DMS79 (cell line): ENCODE data around the gene ELP5.

Source experiments
- DNase-seq: peaks from one replicate; lab custom pipeline; 2025; lab: John Stamatoyannopoulos, UW

The ELP5 gene

DNA sequence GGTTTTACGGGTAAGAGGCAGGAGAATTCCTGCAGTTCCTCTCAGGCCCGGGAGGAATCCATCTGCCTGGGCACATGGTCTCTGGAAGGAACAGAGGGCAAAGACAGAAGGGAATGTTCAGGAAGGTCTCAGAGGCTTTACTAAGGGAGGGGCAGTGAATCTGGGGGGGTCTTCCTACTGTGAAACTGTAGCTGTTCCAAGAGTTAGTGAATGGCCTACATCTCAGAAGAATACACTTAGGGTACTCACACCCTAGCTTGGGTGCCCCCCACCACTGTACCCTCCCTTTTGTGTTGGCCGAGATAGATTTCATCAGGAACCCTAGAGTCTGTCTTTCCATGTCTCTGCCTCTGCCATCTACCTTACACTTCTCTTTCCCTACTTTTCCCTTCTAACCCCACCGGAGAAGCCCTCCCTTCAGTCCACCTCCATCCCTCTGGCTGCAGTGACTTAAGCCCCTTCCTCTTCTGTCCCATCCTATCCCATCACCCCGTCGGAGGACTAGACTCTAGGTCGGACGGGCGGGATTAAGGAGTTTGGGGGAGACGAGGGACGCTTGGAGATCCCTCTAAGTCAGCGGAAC is 32.7 kb upstream of the ELP5 start:
- no peak for DNase-seq

DNA sequence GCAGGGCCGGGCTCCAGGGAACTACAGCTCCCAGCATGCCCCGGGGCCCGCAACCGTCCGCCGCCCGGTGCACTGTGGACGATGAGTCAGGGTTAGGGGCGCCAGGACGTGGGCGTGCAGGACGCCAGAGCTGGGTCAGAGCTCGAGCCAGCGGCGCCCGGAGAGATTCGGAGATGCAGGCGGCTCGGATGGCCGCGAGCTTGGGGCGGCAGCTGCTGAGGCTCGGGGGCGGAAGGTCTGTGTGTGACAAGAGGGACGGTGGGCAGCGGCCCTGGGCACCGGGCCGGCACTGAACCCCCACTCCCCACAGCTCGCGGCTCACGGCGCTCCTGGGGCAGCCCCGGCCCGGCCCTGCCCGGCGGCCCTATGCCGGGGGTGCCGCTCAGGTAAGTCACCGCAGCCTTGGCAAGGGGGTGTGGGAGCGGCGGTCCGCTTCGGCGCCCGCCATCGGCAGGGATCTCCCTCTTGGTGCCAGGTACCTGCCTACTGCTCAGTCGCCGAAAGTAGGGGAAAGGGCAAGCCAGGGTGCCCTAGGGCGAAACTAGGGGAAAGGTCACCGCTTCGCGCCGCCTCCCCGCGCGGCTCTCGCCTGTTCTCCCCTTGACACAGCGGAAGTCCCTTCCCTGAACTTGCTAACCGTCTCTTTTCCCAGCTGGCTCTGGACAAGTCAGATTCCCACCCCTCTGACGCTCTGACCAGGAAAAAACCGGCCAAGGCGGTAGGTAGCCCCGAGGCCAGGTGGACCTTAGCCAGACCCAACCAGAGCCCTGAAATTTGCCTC is 32.0 kb upstream of the ELP5 start, which contains the start of the genes ACADVL and DLG4:
ACADVL (plus strand) TSS at position 127 of the 781 bp plus-strand sequence; CDS start at position 174, 47 bp downstream.
DLG4 (minus strand) TSS at position 25 of the 781 bp plus-strand sequence.
- DNase-seq, result peak; percentile 44

DNA sequence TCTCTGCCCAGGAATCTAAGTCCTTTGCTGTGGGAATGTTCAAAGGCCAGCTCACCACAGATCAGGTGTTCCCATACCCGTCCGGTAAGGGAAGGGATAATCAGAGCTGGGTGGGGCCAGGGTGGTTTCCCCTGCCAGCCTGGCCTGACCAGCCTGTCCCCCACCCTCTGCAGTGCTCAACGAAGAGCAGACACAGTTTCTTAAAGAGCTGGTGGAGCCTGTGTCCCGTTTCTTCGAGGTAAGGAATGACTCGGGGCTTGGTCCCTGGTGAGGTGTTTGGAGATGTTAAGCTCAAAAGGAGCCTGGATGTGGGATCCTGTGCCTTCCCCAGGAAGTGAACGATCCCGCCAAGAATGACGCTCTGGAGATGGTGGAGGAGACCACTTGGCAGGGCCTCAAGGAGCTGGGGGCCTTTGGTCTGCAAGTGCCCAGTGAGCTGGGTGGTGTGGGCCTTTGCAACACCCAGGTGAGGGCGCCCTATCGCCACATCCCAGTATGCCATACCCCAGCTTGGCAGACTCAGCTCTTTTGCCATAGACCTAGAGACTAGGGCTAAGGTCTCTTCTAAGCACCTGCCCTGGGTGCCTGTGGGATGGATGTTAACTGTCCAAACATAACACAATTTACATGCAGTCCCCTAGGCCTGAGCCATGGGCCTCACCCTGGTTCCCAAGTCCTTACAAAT is 31.3 kb upstream of the ELP5 start:
- peak; percentile 46 for DNase-seq

DNA sequence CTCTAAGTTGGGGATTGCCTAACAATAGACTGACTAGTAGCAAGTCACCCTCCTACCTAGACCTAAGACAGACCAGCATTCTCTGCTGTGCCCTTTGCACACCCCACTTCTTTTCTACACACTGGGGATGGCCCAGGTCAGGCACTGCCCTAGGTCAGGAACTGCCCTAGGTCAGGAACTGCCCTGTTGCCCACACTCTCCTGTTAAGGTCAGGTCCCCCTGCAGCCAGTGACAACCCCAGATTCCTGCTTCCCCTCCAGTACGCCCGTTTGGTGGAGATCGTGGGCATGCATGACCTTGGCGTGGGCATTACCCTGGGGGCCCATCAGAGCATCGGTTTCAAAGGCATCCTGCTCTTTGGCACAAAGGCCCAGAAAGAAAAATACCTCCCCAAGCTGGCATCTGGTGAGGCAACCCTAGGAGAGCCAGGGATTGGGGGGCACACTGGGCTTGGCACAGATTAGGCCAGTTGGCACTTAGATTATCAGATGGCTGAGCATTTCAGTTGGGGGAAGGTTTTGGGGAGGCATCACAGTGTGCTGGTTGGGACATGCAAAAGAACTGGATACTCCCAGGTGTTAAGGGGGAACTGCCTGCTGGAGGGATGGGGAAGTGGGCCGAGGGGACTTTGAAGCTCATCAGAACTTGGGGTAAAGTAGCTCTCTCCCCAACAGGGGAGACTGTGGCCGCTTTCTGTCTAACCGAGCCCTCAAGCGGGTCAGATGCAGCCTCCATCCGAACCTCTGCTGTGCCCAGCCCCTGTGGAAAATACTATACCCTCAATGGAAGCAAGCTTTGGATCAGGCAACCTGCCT is 30.5 kb upstream of the ELP5 start:
- DNase-seq, result no peak

DNA sequence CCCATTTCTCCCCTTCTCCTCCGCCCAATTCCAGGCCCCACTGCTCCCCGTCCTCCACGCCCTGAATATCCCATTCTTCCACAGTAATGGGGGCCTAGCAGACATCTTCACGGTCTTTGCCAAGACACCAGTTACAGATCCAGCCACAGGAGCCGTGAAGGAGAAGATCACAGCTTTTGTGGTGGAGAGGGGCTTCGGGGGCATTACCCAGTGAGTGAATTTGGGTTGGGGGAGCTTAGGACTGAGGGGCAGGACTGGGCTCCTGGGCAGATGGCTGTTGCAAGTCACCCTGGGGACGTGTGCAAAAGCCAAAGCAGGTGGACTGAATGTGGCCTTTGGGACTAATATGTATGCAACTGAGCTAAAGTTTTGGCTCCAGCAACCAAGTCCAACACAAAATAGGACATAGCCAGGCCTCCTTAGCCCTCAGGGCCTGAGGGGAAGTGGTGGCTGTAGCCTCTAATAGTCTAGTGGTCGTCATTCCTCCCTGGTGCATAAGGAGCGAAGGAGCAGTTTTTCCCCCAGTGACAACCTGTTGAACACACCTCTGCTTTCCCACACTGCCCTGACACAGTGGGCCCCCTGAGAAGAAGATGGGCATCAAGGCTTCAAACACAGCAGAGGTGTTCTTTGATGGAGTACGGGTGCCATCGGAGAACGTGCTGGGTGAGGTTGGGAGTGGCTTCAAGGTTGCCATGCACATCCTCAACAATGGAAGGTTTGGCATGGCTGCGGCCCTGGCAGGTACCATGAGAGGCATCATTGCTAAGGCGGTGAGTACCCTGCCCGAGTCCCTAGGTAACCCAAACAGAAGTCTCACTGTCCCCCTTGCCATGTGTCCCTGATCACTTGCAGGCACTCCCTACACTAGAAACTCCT is 29.7 kb upstream of the ELP5 start:
- no peak for DNase-seq

DNA sequence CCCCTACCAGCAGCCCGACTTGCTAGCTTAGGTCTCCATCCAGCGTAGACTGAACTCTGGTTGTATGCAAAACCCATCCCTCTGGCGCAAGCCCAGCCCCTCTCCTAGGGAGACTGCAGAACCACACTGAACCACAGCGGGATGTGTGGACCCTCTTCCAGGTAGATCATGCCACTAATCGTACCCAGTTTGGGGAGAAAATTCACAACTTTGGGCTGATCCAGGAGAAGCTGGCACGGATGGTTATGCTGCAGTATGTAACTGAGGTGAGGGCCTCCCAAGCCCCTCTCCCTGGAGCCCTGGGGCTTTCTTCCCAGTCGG is 29.1 kb upstream of the ELP5 start:
- DNase-seq, result no peak

DNA sequence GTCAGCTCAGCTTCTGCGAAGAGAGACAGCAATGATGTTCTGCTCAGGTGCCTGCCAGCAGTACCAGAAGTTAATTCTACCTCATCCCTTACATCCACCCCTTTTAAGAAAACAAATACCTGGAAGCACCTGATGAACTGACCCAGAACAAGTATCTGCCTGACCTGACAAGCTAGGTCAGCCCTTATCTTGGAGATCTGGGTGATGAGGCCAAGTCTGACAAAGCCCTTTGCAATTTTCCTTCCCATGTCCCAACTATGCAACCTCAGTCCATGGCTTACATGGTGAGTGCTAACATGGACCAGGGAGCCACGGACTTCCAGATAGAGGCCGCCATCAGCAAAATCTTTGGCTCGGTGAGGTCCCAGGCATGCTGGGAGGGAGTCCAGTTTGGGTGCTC is 28.6 kb upstream of the ELP5 start:
- no peak for DNase-seq

DNA sequence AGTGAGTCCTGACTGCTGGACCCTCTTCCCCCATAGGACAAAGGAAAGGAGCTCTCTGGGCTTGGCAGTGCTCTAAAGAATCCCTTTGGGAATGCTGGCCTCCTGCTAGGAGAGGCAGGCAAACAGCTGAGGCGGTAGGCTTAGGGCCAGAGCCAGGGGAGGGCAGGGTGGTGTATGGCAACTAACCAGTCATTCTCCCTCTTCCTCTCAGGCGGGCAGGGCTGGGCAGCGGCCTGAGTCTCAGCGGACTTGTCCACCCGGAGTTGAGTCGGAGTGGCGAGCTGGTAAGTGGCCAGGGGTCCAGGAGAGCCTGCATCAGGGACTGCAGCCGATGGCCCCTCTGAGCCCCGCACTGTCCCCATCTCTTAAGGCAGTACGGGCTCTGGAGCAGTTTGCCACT is 27.9 kb upstream of the ELP5 start:
- DNase-seq, result no peak

DNA sequence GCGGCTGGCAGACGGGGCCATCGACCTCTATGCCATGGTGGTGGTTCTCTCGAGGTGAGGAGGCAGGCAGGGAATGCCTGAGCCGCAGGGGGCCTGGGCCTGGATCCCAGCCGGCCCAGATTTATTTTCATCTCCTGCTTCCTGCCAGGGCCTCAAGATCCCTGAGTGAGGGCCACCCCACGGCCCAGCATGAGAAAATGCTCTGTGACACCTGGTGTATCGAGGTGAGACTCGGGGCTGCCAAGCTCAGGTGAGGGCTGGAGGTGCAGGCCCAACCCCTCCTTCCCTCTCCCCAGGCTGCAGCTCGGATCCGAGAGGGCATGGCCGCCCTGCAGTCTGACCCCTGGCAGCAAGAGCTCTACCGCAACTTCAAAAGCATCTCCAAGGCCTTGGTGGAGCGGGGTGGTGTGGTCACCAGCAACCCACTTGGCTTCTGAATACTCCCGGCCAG is 27.3 kb upstream of the ELP5 start:
- no peak for DNase-seq

DNA sequence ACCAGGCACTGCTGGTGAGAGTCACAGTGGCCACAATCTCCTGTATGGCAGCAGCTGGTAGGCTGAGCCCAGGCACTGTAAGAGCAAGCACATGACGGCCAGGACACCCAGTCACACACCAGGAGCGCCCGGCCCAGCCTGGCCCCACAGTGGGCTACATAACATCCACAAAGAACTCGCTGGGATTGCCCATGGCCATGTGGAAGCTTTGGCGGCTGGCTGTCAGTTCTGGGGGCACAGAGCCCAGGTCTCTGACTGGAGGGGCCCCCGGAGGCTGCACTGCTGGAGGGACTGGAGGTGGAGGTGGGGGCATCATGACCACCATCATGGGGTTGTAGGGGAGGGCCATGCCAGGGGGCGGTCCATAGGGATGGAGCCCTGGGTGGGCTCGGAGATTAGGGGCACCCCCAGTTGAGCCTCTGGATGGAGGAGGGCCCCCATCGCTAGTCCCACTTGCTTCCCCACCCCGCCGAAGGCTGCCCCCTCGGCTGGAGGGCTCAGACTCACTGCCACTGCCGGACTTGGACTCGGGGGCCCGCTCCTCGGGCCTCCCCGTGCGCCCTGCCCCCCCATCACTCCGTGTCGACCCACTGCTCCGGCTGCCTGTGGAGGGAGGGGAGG is 26.2 kb upstream of the ELP5 start:
- DNase-seq, result no peak

DNA sequence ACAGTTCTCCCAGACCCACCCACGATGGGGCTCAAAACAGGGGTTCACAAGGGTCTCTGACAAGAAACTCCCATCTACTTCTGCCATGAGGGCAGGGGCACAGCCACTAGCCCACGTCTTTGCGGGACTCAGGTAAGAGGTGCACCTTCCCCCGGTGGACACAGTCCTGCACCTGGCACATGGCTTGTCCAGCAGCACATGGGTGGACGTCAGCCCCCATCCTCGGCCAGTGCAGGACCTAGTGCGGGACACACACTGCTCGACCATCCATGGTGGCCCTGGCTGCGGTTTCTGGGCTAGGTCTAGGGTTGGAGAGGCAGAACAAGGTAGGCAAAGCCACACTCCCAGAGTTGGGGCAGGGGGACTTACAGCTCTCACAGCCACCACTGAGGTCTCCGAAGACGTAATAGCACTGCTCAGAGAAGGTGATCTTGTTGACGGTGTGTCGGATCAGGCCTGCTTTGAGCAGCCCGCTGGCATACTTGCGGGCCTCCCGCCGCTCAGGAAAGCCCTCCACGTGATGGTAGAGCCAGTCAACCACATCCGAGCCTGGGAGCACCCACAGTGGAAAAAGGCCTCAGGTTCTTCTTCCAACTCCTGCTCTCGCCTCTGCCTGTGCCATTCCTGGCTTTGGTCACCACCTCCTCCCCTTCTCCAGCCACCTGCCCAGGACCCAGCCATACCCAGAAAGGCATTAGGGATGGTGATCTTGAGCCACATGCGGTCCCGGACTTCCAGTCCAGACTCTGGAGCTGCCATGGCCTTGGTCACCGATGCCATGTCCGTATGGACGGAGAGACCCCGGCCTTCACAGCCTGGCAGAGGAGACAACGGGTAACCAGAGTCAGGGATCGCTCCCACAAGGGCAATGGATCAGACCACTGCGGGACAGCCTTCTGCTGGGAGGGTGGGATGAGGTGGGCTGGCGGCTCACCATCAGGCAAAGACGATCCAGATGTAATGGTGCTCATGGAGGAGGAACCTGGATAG is 25.0 kb upstream of the ELP5 start:
- no peak for DNase-seq

DNA sequence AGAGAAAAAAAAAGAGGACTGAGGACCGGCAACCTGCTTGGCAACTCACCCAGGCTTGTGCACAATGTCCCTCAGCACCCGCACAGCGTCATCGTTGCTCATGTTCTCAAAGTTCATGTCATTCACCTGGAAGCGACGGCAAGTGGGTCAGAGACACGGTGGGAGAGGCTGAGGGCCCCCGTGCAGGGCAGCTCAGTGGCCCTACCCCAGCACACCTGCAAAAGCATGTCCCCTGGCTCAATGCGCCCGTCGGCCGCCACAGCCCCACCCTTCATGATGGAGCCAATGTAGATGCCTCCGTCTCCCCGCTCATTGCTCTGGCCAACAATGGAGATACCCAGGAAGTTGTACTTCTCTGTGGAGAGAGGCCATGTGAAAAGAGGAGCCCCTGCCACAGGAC is 23.1 kb upstream of the ELP5 start:
- no peak for DNase-seq

DNA sequence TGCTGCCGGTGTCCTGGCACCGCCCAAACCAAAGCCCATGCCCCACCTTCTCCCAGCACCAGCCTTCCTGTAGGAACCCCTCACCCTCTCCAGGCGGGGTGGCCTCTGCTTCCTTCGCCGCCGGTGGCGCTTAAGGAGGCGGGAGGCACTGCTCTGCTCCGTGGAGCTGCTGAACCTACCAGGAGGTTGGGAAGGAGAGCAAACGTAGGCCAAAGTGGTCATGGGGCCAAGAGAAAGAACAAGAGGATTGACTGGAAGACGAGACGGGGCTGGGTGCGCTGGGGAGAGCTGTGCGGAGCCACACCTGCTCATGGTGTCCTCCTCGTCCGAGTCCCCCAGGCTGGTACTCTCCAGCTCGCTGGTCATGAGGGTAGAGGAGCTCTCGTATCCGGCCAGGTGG is 22.5 kb upstream of the ELP5 start:
- DNase-seq, result no peak

DNA sequence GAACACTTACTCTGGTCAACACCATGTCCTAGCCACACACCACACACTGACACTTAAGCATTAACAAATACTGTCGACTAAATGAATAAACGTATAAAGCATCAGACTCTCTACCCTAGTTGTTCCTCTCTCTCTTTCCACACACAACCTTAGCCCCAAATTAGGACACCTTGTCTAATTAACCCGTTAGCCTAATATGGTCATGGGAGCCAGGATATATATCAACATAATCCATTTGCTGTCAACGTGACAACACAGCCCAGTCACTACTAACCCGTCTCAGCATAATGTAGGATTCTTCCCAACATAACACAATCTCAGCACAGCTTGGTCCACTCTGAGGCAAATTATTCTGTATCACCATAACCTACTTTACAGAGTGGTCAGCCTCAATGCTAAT is 19.9 kb upstream of the ELP5 start:
- DNase-seq, result no peak

DNA sequence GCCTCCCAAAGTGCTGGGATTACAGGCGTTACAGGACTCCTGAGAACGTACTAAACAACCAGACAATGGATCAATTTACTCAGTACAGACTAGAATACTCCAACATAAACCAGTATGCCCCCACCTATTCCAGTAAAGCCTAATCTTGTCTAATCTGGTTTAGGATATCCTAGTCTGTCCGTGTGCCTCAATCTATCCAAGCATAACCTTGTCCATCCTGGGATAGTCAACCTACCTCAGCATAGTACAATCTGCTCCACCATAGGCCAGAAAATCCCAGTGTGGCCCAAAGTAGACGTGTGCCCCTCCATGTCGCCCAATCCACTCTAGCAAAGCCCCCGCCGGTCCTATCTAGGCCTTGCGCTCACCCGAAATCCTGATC is 18.3 kb upstream of the ELP5 start:
- DNase-seq, result no peak

DNA sequence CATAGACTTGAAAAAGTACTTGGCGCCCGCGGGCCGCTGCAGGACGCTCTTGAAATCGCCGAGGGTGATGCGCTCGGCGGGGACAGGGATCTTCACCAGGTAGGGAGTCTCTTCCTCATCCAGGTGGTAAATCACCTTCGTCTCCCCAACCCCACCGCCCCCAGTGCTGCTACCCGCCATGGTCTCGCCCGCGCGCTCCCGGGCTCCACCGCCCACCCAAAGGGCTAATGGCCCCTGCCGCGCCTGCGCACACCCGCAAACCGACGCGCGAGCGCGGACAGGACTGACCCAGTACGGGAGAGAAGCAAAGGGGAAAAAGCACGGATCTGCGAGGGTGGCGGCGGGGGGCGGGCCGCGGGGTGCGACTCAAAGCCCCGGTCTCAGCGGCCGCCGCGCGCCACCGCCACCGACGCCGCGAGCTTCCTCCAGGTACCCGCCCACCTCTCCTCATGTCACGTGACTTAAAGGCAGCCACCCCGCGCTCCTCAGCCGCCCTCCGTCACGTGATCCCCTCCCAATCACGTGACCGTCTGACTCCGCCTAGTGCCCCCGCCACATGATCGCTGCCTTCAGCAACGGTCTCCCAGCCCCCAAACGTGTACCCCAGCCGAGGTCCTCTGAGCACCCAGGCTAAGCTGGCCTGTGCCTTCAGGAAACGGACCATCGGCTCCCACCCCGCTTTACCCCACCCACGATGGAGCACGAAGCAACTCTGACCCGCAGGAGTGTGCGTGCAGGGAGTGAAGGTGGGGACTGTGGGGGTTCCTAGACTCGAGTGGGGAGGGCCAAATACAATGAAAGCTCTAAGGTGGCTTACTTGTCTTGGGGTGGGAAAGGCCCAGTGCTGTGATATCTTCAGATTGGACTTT is 17.7 kb upstream of the ELP5 start, which contains the start of gene DVL2:
DVL2 (minus strand) TSS at position 435 of the 869 bp plus-strand sequence; CDS start at position 180, 255 bp downstream.
- peak; percentile 86 for DNase-seq

DNA sequence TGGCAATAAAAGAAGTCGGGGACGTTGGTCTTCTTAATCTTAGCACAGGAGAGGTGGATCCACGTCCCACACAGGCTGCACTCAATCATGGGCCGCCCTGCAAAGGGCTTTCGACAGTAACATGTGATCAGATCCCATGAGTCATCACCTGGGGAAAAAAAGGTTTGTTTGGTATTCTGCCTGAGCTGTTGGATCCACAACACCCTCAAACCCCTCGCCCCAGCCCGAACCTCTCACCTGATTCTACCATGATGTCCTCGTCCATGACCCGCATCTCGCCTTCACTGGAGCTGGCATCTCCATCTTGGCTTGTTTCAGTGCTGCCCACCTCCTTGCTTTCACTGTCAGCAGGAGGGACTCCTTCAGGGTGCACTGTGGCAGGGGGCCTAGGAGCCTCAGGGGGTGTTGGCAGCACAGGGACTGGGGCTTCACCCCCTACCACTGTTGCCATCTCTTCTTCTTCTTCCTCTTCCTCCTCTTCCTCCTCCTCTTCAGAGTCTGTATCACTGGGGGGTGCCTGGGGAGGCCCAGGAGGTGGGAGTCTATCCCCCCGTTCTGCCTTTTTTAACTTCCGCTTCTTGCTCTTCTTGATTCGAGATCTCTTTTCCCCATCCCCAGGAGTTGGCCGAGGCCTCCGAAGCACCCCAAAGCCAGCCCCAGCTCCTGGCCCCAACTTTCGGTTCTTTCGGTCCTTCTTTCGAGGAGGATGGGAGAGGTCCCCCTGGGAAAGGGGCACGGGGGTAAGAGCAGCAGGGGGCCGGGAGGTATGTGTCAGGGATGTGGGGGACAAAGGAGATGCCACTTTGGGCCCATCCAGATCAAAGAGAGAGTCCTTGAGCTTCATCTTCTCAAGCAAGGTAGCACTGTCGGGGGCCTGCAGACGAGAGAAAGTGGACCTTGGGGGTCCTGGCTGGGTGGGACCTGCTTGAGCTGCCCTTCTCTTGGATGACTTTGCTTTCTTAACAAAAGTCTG is 16.0 kb upstream of the ELP5 start:
- DNase-seq, result no peak
